Endometrium (tissue), 2 donors: ENCODE data around the gene BCL2L2.

ENCODE experiments used
- FAIRE-seq: peaks from 2 replicates; lab custom pipeline; 2012; peaks lifted over from hg19 to GRCh38; lab: Jason Lieb, UNC
- donor health status: control.
- donor health status: control.

The BCL2L2 gene

GRCh38 chr14:23299986-23300686 is 6.5 kb upstream of the BCL2L2 start:
- no peak for FAIRE-seq

DNA sequence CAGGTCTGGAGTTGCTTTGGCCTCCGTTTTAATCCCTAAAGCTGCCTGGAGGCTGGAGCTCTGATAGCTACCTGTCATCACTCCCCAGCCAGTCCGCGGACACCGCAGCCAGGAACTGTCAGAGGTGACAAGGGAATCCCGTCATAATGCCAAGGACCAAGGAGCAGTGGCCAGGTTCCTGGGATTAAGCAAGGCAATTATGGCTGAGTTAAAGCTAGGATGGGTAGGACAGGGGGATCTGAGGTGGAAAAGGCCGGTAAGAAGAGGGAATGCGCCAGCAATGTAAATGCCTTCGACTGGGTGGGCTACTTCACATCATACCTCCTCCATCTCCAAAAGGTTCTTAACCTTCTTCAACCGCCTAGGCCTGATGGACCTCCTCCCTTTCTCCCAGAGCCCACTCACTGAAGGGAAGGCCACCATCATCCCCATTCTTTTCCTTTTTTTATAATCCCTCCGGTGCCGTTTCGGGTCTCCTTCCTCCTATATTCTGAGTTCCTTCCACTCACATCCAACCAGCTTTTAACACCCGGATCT is 5.9 kb upstream of the BCL2L2 start:
- FAIRE-seq = no peak

- FAIRE-seq = no peak
Measured at GRCh38 chr14:23301288-23301968, 5.2 kb upstream of the BCL2L2 start.

DNA sequence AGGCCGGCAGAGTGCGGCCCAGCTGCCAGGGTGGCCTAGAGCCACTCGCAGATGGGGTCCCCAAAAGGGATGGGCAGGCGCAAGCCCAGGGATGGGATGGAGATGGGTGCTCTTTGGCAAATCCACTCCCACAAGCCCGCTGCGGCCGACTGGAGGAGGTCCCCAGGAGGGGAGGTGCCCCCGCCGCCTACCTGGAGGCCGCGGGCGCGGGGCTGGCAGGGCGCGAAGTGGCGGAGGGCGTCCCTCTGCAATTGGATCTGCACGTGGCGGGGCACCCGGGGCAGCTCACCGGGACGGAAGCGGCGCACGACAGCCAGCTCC is 4.7 kb upstream of the BCL2L2 start:
- no peak for FAIRE-seq

DNA sequence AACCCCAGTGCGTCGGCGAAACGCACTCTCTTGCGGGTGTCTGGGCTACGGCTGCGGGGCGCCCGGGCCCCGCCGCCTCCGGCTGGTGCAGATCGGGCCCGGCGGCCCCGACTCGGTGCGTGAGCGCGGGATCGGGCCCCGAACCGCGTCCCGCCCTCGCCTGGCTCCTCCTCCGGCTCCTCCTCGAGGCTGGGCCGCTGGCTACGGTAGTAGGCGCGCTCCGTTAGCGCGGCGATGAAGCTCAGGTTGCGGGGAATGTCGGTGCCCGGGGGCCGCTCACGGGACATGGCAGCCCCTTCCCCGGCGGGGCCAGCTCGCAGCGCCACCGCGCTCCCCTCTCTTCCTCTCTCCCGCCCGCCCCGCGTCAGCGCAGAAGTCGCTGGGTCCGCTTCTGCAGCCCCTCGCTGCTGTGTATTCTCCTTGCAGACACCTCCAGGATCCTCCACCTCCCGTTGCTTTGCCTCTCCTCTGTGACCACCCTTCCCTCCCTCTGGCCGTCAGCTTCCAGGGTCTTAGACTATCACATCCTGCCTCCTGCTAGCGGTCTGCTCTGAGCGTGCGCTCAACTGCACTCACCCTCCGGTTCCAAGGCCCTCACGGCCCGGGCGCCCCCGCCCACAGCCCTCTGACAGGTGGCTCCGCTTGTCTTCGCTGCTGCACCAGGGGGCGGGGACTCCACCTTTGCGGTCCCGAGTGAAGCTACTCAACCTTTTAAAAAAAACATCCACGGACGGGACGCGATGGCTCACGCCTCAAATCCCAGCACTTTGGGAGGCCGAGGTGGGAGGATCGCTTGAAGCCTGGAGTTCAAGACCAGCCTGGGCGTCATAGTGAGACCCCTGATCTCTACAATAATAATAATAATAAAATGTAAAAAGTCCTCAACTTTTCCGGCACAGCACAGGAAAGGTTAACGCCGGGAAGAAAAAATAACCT is 4.1 kb upstream of the BCL2L2 start, which contains the start of gene PPP1R3E:
Gene PPP1R3E (minus strand): TSS at position 570 of the 936 bp plus-strand sequence. CDS start 283 bp downstream, at position 287.
- FAIRE-seq = no peak

DNA sequence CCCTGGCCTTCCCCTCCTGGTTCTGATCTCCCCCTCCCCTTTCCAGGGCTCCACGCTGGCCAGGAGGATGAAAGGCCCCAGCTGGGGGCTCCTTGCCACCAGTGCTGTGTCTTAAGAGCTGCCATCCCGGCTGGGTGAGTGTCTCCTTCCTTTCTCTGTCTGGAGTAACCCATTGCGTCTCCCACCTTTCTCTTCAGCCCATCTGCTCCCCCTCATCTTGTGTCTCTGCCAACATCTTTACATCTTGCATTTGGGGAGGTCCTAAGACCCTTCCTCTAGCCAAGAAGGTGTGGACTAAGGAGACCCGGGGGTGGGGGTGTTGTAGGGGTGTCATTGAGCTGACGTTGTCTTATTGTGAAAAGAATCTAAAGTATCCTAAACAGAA is 505 bp downstream of the BCL2L2 start:
- no peak for FAIRE-seq

DNA sequence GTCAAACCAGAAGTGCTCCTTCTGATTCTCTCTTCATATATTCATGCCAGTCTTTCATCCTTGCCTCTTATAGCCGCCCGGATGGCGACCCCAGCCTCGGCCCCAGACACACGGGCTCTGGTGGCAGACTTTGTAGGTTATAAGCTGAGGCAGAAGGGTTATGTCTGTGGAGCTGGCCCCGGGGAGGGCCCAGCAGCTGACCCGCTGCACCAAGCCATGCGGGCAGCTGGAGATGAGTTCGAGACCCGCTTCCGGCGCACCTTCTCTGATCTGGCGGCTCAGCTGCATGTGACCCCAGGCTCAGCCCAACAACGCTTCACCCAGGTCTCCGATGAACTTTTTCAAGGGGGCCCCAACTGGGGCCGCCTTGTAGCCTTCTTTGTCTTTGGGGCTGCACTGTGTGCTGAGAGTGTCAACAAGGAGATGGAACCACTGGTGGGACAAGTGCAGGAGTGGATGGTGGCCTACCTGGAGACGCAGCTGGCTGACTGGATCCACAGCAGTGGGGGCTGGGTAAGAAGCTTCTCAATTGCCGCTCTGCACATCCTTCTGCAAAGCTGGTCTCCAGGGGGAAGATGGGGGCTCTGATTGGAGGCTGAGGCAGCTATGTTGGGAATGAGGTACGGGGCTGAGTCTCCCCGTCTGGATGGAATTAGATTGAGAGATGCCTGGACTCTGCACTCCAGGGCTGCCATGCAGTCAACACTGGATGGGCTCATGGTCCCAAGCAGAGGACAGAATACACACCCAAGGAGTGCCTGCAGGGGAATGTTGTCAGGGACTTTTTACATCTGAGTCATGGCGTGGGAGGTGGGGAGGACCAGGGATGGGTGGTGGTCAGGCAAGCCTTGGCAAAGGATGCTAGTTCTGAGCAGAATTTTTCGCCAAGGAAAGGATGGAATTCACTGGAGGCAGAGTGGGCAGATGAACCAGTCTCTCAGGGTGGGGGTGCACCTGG is 1.3 kb downstream of the BCL2L2 start:
- FAIRE-seq = no peak

DNA sequence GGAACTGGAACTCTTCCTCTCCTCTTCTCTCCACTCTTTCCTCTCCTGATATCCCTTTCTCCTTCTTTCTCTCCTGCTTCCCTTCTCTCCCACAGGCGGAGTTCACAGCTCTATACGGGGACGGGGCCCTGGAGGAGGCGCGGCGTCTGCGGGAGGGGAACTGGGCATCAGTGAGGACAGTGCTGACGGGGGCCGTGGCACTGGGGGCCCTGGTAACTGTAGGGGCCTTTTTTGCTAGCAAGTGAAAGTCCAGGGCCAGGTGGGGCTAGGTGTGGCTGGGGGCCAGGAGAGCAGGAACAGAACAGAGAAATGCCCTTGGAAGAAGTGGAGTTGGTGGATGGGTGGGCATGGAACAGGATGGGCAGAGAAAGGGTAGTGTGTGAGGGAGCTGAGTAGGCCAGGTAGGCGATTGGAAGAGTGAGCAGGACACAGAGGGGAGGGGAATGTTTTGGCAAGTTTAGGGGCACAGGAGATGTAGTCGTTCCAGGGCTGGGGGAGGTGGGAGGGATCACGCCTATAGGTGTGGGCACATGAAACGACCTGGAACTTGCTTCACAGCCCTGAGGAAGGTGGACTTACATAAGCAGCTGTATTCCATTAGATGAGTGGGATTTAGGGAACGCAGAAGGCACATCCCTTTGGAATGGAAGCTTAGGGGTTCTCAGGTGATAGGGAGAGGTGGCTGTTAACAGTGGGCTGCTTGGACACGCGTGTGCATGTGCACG is 2.2 kb downstream of the BCL2L2 start:
- FAIRE-seq = no peak

- no peak for FAIRE-seq
Measured at GRCh38 chr14:23310546-23310945, 3.9 kb downstream of the BCL2L2 start.

- no peak for FAIRE-seq
Measured at GRCh38 chr14:23316300-23316699, 9.7 kb downstream of the BCL2L2 start.

DNA sequence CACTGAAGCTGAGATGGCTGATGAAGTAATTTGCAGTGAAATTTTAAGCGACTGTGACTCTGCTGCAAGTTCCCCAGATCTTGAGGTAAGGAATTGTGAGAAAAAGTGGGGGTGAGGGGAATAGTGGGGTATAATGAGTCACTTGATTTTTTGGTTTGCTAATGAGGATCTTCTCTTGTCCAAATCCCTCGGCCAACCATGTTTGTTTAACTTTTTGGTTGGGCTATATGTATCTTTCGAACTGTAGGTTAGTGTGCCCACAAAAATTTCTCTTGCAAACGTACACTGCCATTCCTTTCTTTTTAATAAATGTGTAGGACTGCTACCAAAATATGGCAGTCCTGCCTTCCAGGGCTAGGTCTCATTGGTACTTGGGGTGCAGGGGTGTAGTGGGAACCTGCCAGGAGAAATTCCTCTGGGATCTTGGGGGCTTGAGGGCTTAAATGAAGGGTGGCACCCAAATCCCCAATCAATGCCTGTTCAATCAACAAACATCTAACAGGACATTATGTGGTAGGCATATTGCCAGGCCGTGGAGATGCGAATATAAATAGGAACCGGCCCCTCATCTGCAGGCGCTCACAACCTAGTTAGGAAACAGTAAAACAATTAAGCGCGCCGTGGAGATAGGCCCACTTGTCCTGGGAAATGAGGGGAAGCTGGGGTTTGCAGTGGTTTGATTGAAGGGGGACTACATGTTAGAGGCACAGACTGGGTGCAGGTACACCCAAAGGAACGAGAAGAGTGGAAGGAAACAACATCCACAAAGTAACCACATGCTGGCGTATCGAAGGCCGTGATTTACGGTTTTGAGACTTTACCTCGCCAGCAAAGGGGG is 13.3 kb downstream of the BCL2L2 start:
- no peak for FAIRE-seq

- FAIRE-seq = peak; percentile 98
Measured at GRCh38 chr14:23320584-23321571, 14.2 kb downstream of the BCL2L2 start, which contains the start of gene PABPN1. Gene PABPN1, plus strand, starts transcription at chr14:23321457. Its CDS starts 13 bp downstream, at chr14:23321470.

DNA sequence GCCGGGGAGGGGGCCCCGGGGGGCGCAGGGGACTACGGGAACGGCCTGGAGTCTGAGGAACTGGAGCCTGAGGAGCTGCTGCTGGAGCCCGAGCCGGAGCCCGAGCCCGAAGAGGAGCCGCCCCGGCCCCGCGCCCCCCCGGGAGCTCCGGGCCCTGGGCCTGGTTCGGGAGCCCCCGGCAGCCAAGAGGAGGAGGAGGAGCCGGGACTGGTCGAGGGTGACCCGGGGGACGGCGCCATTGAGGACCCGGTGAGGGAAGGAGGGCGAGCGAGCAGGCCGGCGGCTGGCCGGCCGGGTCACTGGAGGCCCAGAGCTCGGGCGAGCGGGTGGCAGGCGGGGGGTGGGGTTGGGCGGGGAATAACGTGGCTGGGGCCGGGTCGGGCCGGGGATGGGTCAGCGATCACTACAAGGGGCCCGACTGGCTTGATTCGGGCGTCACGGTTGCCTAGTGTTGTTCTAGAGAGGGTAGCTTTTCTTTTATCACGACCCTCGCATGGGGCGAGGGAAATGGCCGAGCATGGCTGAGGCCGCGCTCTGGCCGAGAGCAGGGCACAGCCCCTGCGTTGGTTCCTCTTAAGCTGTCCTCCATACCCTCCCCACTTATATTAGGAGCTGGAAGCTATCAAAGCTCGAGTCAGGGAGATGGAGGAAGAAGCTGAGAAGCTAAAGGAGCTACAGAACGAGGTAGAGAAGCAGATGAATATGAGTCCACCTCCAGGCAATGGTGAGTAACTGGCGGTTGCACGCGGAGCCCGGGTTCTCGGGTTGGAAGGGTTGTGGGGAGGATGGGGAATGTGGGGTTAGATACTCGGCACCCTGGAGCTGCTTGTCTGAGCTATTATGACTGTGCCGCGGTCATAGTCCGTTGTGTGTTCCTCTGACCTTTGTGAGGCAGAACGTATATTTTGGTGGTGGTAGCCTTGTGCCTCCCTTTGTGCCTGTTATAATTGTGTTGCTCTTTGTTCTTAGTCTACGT is 15.2 kb downstream of the BCL2L2 start:
- FAIRE-seq = no peak

GRCh38 chr14:23322568-23323517 is 16.2 kb downstream of the BCL2L2 start:
- FAIRE-seq = no peak

DNA sequence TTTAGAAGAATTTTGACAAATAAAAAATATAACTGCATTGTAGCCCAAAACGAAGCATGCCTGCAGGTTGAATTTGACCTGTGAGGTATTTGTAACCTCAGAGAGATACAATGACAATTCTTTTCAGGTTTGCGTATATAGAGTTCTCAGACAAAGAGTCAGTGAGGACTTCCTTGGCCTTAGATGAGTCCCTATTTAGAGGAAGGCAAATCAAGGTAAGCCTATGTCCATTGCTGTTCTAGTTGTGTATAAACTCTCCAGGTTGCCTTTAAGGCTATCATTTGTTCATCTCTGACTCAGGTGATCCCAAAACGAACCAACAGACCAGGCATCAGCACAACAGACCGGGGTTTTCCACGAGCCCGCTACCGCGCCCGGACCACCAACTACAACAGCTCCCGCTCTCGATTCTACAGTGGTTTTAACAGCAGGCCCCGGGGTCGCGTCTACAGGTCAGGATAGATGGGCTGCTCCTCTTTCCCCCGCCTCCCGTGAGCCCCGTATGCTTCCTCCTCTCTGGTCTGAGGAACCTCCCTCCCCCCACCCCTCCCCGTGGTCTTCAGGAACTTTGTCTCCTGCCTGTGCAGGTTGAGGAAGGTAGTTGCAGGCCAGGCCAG is 17.3 kb downstream of the BCL2L2 start:
- FAIRE-seq = no peak

- FAIRE-seq = no peak
Measured at GRCh38 chr14:23324455-23324846, 17.8 kb downstream of the BCL2L2 start.
